ENCODE measurements around the gene SEPTIN5. TPM values are rescaled to one million over a fixed set of nuclear protein-coding genes. Genes with fewer than 3 reads are reported as not detected.

The SEPTIN5 gene
- total RNA-seq: 15.9 and 17.6 TPM in 2 replicates

DNA sequence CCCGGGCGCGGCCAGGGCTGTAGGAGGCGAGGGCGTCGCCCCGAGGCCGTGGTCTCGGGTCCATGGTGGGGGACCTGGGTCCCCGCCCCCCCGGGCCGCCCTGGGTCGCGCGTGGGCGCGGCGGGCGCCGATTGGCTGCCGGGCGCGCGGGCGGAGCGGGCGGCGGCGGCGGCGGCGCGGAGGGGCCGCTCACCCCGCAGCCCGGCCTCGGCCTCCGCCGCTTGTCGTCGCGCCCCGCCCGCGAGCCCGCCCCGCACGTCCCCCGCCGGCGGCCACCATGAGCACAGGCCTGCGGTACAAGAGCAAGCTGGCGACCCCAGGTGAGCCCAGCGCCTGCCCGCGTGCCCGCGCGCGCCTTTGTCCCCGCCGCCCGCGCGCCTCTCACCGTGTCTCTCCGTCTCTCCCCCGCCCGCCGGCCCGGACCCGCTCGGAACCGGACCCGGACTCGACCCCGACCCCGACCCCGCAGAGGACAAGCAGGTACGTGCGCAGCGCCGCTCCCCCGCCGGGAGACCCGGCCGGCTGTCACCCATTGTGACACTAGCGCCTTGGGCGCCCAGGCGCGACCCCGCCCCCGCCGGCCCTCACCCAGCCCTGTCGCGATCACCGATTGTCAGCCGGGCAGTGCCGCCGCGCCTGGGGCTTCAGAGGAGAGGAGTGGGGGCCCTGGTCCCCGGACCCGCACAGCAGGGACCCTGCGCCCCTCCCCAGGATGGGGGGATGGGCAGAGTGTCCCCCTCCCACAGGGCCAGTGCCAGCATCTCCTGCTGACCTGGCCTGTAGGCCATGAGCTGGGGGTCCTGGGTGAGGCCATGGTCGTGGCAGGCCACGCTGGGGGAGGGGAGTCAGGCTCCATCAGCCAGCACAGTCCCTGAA is at the start of gene SEPTIN5:
TSS of gene SEPTIN5 (plus strand) at position 192 of the 876 bp plus-strand sequence. CDS start at position 278, 86 bp downstream.

DNA sequence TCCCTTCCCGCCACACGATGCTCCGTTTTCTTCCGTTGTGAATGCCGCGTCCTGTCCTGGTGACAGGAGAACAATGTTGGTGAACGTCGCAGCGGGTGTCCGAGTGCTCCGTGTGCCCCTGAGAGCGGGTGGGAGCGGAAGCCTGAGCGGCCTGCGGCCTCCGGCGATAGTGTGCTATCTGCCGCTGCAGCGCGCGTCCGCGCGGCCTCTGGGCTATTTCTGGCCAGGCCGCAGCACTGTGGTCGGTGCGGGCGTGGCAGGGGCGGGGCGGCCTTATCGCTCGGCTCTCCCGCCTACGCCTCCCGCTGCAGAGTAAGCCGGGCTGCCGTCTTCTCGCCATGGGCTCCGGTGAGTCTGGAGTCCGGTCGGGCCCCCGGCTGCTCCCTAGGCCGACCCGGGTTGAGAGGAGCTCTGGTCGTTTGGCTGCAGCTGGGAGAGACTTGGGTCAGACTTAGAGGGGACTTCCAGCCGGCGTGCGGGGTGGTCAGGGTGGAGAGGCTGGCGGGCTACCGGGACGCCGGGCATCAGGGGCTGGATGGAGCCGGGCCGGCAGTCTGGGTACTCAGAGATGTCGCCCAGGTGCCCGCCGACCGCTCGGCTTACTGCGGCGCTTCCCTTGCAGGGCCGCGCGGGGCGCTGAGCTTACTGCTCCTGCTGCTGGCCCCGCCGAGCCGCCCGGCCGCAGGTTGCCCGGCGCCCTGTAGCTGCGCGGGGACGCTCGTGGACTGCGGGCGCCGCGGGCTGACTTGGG is 9.1 kb downstream of the SEPTIN5 start, which contains the start of gene GP1BB:
TSS of gene GP1BB (plus strand) at position 308 of the 751 bp plus-strand sequence. CDS start at position 339, 31 bp downstream.

DNA sequence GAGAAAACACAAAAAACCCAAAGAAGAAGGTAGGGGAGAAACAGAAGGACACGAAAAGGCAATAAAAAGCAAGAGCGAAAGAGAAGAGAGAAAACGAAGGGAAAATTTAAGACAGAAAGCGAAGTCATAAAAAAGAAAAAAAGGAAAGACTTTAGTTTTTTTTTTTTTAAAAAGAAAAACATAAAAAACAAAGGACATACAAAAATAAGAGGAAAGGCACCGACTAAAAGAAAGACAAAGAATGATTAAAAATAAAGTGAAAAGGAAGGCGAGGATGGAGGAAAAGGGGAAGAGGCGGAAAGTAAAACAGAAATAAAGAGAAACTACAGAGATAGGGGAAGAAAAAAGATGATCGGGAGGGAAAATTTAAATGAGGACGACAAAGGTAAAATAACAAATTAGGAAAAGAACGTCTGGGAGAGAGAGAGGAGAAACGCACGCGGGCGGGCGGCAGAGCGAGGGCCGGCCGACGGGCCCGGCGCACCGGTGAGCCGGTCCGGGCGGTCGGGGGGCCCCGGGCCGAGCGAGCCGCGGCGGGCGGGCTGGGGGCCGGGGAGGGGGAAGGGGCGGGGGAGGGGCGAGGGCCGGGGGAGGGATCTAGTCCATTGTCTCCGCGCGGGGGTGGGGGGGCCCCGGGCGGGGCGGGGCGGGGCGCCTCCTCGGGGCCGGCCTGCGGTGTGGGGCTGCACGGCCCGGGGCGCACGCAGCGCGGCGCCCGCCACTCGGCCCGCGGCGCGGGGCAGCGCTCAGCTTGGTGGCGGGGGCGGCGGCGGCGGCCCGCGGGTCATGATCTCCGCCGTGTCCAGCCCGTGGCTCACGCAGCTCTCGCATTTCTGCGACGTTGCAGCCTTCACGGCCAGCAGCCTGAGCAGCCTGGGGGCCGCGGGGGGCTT is 46.0 kb downstream of the SEPTIN5 start, which contains the start of gene TBX1:
TSS of gene TBX1 (plus strand) at position 721 of the 893 bp plus-strand sequence. CDS start at position 787, 66 bp downstream.

Other genes with a start within 250 kb of the SEPTIN5 start
- gene UFD1, start 235.3 kb upstream of the SEPTIN5 start, total RNA-seq: 28.4 and 36.7 TPM in 2 replicates
- 0.69 and 4.5 TPM in 2 replicates for gene CDC45, start 234.6 kb upstream of the SEPTIN5 start, total RNA-seq
- gene CLDN5, start 190.1 kb upstream of the SEPTIN5 start, total RNA-seq: 43.7 and 50.2 TPM in 2 replicates
- gene GP1BB, start 9.0 kb downstream of the SEPTIN5 start, total RNA-seq: 2.5 and 4.2 TPM in 2 replicates
- not detected in 2 replicates for gene TBX1, start 46.3 kb downstream of the SEPTIN5 start, total RNA-seq
- gene GNB1L, start 140.4 kb downstream of the SEPTIN5 start, total RNA-seq: 5.9 and 11.9 TPM in 2 replicates
- 11.2 and 12.8 TPM in 2 replicates for gene RTL10, start 140.4 kb downstream of the SEPTIN5 start, total RNA-seq
- 304 and 317 TPM in 2 replicates for gene COMT, start 227.3 kb downstream of the SEPTIN5 start, total RNA-seq
- 10.6 and 16.3 TPM in 2 replicates for gene TXNRD2, start 227.3 kb downstream of the SEPTIN5 start, total RNA-seq

Measured in cardiac ventricle fibroblast (primary cell).